Measurements from ENCODE around the gene NINJ2.

NINJ2 gene

GRCh38 chr12:673849-674248 is 10.6 kb upstream of the NINJ2 start:
- no peak for DNase-seq (ENCODE audit: low read depth in 2 of 2)

GRCh38 chr12:669576-669945 is 6.3 kb upstream of the NINJ2 start:
- DNase-seq (ENCODE audit: low read depth in 2 of 2), result no peak

- no peak for DNase-seq (ENCODE audit: low read depth in 2 of 2)
These were observed 4.8 kb upstream of the NINJ2 start for GRCh38 chr12:668090-668481.

GRCh38 chr12:666766-667308 is 3.6 kb upstream of the NINJ2 start:
- no peak for DNase-seq (ENCODE audit: low read depth in 2 of 2)

GRCh38 chr12:666066-666465 is 2.8 kb upstream of the NINJ2 start:
- DNase-seq (ENCODE audit: low read depth in 2 of 2), result no peak

- DNase-seq (ENCODE audit: low read depth in 2 of 2), result no peak
These were observed 1.5 kb upstream of the NINJ2 start for GRCh38 chr12:664779-665092.

GRCh38 chr12:664075-664778 is 982 bp upstream of the NINJ2 start:
- no peak for DNase-seq (ENCODE audit: low read depth in 2 of 2)

GRCh38 chr12:662566-663292 is 516 bp downstream of the NINJ2 start:
- no peak for DNase-seq (ENCODE audit: low read depth in 2 of 2)

GRCh38 chr12:661720-662486 is 1.3 kb downstream of the NINJ2 start:
- DNase-seq (ENCODE audit: low read depth in 2 of 2), result no peak

- no peak for DNase-seq (ENCODE audit: low read depth in 2 of 2)
These were observed 4.1 kb downstream of the NINJ2 start for GRCh38 chr12:659090-659683.

- DNase-seq (ENCODE audit: low read depth in 2 of 2), result no peak
These were observed 12.3 kb downstream of the NINJ2 start for GRCh38 chr12:650983-651382.

- no peak for DNase-seq (ENCODE audit: low read depth in 2 of 2)
These were observed 15.7 kb downstream of the NINJ2 start for GRCh38 chr12:647385-648085.

GRCh38 chr12:646442-647384 is 16.5 kb downstream of the NINJ2 start:
- DNase-seq (ENCODE audit: low read depth in 2 of 2), result no peak

GRCh38 chr12:645563-646071 is 17.6 kb downstream of the NINJ2 start:
- no peak for DNase-seq (ENCODE audit: low read depth in 2 of 2)

- DNase-seq (ENCODE audit: low read depth in 2 of 2), result no peak
These were observed 18.3 kb downstream of the NINJ2 start for GRCh38 chr12:644818-645552.

- no peak for DNase-seq (ENCODE audit: low read depth in 2 of 2)
These were observed 19.0 kb downstream of the NINJ2 start for GRCh38 chr12:644303-644639.

GRCh38 chr12:643475-644302 is 19.6 kb downstream of the NINJ2 start:
- no peak for DNase-seq (ENCODE audit: low read depth in 2 of 2)

- peak; percentile 44 to 64 for DNase-seq (ENCODE audit: low read depth in 2 of 2)
These were observed 20.4 kb downstream of the NINJ2 start for GRCh38 chr12:642633-643474.
